ENCODE results near the gene UXS1.

Gene UXS1

DNA sequence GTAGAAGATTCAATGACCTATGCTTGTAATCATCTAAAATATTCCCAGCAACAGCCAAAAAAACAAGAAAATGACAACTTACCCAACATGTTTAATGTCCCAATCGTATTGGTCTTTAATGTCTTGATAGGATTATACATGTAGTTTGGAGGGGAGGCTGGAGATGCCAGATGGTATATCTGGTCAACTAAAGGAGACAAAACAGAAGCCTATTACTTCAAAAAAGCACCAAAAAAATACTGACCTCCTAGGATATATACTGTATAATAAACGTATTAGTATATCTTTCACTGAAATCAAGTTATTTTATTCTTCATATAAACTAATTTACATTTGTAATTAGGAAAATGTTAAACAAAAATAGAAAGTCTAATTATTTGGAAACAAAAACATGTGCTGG, 64.5 kb downstream of the UXS1 start:
- H3K36me3 ChIP-seq (replicated peaks; ENCODE audit: low read depth, low read length), result no peaks in the 10 kb centered on the region
- no peaks in the 10 kb centered on the region for H3K79me2 ChIP-seq (ENCODE audit: low read length)
- no peak overlapping the region for H2AFZ ChIP-seq (ENCODE audit: low read depth, low read length)
- no peak overlapping the region for H3K4me3 ChIP-seq (ENCODE audit: low read length)
- no peak overlapping the region for H3K9ac ChIP-seq (ENCODE audit: low read length)
- no peak overlapping the region for H3K27ac ChIP-seq (ENCODE audit: low read length)
- H4K20me1 ChIP-seq (ENCODE audit: insufficient read depth, low read length), result no peaks in the 10 kb centered on the region
- no peaks in the 10 kb centered on the region for H3K27me3 ChIP-seq (ENCODE audit: low read depth, low read length)
- H3K4me2 ChIP-seq (ENCODE audit: low read length), result no peak overlapping the region
- TF ChIP-seq, protein P1, sequence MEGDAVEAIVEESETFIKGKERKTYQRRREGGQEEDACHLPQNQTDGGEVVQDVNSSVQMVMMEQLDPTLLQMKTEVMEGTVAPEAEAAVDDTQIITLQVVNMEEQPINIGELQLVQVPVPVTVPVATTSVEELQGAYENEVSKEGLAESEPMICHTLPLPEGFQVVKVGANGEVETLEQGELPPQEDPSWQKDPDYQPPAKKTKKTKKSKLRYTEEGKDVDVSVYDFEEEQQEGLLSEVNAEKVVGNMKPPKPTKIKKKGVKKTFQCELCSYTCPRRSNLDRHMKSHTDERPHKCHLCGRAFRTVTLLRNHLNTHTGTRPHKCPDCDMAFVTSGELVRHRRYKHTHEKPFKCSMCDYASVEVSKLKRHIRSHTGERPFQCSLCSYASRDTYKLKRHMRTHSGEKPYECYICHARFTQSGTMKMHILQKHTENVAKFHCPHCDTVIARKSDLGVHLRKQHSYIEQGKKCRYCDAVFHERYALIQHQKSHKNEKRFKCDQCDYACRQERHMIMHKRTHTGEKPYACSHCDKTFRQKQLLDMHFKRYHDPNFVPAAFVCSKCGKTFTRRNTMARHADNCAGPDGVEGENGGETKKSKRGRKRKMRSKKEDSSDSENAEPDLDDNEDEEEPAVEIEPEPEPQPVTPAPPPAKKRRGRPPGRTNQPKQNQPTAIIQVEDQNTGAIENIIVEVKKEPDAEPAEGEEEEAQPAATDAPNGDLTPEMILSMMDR (IDR thresholded peaks at IDR 0.05; ENCODE audit: low read depth, low read length), result no peak
- no peak for TF ChIP-seq EZH2phosphoT487 (IDR thresholded peaks at IDR 0.05; ENCODE audit: low read depth)
- no peaks in the 10 kb centered on the region for H3K9me3 ChIP-seq (ENCODE audit: insufficient read depth, low read length)
- peaks cover 8% of the 10 kb centered on the region for H3K4me1 ChIP-seq (ENCODE audit: low read length)

- Histone ChIP-seq H3K4me2 (ENCODE audit: low read length) (no peak overlapping the region), H4K20me1 (ENCODE audit: insufficient read depth, low read length) (no peaks in the 10 kb centered on the region), H3K4me1 (ENCODE audit: low read length) (peaks cover 8% of the 10 kb centered on the region)
Observed at GRCh38 chr2:106129150-106129549, 65.0 kb downstream of the UXS1 start.

GRCh38 chr2:106127776-106128268, 66.3 kb downstream of the UXS1 start:
- Histone ChIP-seq H4K20me1 (ENCODE audit: insufficient read depth, low read length) (no peaks in the 10 kb centered on the region), H3K4me2 (ENCODE audit: low read length) (no peak overlapping the region), H3K79me2 (ENCODE audit: low read length) (no peaks in the 10 kb centered on the region)

More at GRCh38 chr2:106129150-106129549, 65.0 kb downstream of the UXS1 start:
- Histone ChIP-seq H3K9me3 (ENCODE audit: insufficient read depth, low read length) (no peaks in the 10 kb centered on the region), H3K4me3 (ENCODE audit: low read length) (no peak overlapping the region), H3K36me3 (replicated peaks; ENCODE audit: low read depth, low read length) (no peaks in the 10 kb centered on the region), H3K79me2 (ENCODE audit: low read length) (no peaks in the 10 kb centered on the region), H3K27ac (ENCODE audit: low read length) (no peak overlapping the region), H3K27me3 (ENCODE audit: low read depth, low read length) (no peaks in the 10 kb centered on the region), H3K9ac (ENCODE audit: low read length) (no peak overlapping the region), H2AFZ (ENCODE audit: low read depth, low read length) (no peak overlapping the region)
- TF ChIP-seq EZH2phosphoT487 (IDR thresholded peaks at IDR 0.05; ENCODE audit: low read depth), result no peak
- TF ChIP-seq, protein P1 (IDR thresholded peaks at IDR 0.05; ENCODE audit: low read depth, low read length), result no peak

DNA sequence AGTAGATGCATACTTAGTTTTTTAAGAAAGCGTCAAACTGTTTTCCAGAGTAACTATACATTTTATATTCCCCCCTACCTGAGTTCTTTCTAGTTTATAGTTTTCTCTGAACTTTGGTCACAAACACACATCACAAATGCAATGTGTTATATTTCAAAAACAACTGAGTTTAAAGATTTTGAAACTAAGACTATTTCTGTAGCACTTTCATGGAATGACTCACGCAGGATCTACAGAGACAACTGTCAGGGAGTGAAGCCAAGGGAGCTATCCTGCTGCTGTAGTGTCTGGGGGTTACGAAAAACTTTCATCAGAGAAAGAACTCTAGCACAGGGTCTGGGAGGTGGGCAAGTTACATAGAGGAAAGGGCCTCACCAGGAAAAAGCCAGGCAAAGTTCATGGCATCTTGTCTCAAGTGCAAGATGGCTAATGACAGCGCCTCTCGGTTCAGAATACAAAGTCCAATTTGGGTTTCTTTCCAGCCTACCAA, 66.8 kb downstream of the UXS1 start:
- H3K36me3 ChIP-seq (replicated peaks; ENCODE audit: low read depth, low read length), result no peaks in the 10 kb centered on the region
- no peak overlapping the region for H3K4me3 ChIP-seq (ENCODE audit: low read length)
- no peaks in the 10 kb centered on the region for H3K9me3 ChIP-seq (ENCODE audit: insufficient read depth, low read length)
- H3K4me1 ChIP-seq (ENCODE audit: low read length), result peaks cover 8% of the 10 kb centered on the region
- TF ChIP-seq, protein P1 (IDR thresholded peaks at IDR 0.05; ENCODE audit: low read depth, low read length), result no peak
- no peak for TF ChIP-seq EZH2phosphoT487 (IDR thresholded peaks at IDR 0.05; ENCODE audit: low read depth)
- H4K20me1 ChIP-seq (ENCODE audit: insufficient read depth, low read length), result no peaks in the 10 kb centered on the region
- no peak overlapping the region for H3K4me2 ChIP-seq (ENCODE audit: low read length)
- no peaks in the 10 kb centered on the region for H3K79me2 ChIP-seq (ENCODE audit: low read length)
- no peak overlapping the region for H2AFZ ChIP-seq (ENCODE audit: low read depth, low read length)
- no peaks in the 10 kb centered on the region for H3K27me3 ChIP-seq (ENCODE audit: low read depth, low read length)
- H3K27ac ChIP-seq (ENCODE audit: low read length), result no peak overlapping the region
- H3K9ac ChIP-seq (ENCODE audit: low read length), result no peak overlapping the region

More at GRCh38 chr2:106127776-106128268, 66.3 kb downstream of the UXS1 start:
- H2AFZ ChIP-seq (ENCODE audit: low read depth, low read length), result no peak overlapping the region
- H3K9ac ChIP-seq (ENCODE audit: low read length), result no peak overlapping the region
- TF ChIP-seq, protein P1 (IDR thresholded peaks at IDR 0.05; ENCODE audit: low read depth, low read length), result no peak
- no peak for TF ChIP-seq EZH2phosphoT487 (IDR thresholded peaks at IDR 0.05; ENCODE audit: low read depth)
- no peak overlapping the region for H3K27ac ChIP-seq (ENCODE audit: low read length)
- H3K4me1 ChIP-seq (ENCODE audit: low read length), result peaks cover 8% of the 10 kb centered on the region
- H3K27me3 ChIP-seq (ENCODE audit: low read depth, low read length), result no peaks in the 10 kb centered on the region
- H3K4me3 ChIP-seq (ENCODE audit: low read length), result no peak overlapping the region
- H3K9me3 ChIP-seq (ENCODE audit: insufficient read depth, low read length), result no peaks in the 10 kb centered on the region
- no peaks in the 10 kb centered on the region for H3K36me3 ChIP-seq (replicated peaks; ENCODE audit: low read depth, low read length)
